ENCODE measurements around the gene ACSM4.

ACSM4 gene

DNA sequence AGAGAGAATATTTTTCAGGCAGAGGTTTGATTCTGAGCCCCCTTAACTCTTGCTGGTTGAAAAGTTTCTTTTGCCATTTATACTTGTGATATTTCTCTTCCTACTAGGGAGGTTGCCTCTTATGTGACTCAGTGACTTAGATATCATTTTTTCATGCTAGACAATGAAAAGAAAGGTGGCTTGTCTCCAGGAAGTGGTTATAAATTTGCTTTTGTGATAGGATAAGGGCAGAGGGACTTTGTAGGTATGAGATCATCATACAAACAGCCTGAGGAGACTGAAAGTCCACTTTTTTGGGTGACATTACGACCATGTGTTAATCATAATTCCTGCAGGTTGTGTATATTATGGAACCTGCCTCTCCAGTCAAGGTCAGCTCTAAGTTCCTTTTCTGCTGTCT lies 35.8 kb downstream of the ACSM4 start:
- no peak for DNase-seq (ENCODE audit: low spot score)

DNA sequence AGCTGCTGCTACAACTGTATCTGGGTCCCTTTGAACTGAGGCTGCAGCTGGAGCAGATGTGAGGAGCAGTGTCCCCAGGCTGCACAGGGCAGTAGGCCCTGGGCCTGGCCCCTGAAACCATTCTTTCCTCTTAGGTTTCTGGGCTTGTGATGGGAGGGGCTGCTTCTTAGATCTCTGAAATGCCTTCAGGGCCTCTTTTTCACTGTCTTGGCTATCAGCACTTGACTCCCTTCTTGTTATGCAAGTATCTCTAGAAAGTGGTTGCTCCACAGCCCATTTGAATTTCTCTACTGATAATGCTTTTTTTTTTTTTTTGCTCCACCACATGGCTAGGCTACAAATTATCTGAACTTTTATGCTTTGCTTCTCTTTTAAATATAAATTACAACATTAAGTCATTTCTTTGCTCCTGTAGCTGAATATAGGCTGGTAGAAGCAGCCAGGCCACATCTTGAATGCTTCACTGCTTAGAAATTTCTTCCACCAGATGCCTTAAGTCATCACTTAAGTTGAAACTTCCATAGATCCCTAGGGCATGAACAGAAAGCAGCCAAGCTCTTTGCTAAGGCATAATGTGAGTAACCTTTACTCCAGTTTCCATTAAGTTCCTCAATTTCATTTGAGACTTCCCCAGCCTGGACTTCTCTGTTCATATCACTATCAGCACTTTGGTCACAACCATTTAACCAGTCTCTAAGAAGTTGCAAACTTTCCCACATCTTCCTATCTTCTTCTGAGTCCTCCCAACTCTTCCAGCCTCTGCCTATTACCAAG lies 41.1 kb downstream of the ACSM4 start:
- DNase-seq (ENCODE audit: low spot score): no peak

DNA sequence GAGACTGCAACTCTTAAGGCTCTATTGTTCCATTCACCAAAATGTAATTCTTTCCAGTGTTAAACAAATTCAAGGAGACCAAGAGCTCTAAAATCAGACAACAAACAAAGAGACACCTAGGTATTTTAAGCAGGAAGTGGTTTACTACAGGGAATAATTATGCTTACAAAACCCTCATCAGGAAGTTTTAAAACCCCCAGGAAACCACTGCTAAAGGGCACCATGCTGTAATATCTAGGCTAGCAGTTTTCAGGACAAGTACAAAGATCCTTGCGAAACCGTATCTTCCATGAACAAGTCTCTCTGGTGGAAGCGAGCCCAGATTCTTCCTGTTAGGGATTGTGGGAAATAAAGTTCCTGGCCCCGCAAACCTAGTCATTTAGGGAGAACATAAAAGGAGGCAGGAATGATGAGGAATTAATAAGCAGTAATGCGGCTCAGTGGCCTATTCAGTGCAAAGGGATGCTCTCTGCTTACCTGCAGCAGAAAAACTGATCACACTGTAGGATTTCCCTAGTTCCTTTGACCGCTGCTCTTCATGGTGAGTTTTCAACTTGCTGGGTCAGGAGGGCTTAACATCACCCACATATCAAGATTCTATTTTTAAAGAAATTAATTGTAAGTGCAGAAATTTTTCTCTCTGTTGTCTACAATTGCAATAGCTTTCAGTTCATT lies 42.8 kb downstream of the ACSM4 start:
- no peak for DNase-seq (ENCODE audit: low spot score)

DNA sequence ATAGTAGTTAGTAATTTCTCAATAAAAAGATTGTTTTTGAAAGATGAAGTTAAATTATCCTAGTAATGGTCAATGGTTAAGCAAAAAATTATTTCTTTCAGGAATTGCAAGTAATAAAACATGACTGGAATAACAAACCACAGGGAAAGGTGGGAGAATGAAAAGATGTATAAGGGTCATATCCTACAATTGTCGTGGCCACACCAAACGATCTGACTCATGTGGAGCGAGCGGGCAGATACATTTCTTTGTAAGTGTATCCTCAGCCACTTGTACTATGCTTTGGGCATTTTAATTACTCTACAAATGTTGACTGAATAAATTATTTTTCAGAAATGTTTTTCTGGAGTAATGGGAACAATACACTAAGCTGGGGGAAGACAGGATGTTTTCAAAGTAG lies 45.5 kb downstream of the ACSM4 start:
- no peak for DNase-seq (ENCODE audit: low spot score)

DNA sequence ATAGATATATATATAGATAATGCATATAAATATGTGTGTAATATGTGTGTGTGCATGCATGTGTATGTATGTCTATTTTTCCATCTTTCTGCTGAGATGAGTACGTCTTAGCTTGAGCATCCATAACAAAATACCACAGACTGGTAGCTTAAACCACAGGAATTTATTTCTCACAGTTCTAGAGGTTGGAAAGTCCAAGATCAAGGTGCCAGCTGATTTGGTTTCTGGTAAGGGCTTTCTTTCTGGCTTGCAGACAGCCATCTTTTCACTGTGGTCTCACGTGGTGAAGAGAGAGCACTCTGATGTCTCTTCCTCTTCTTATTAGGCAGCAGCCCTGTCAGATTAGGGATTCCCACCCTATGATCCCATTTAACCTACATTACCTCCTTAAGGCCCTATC lies 47.3 kb downstream of the ACSM4 start:
- no peak for DNase-seq (ENCODE audit: low spot score)

DNA sequence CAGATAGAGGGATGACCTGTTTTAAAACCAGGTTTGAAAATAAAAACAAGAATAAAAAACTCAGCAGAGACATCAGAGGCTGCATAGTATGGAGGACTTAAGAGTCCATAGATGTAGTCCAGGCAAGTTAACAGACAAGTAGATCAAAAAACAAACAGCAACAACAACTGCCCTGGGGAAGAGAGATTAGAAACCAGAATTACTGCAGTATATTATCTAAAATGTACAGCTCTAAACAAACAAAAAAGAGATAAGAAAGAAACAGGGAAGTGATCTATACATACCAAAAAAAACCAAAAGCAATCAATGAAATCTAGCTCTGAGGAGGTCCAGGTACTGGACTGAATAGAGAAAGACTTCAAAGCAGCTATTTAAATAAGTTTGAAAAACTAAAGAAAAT lies 48.8 kb downstream of the ACSM4 start:
- no peak for DNase-seq (ENCODE audit: low spot score)

DNA sequence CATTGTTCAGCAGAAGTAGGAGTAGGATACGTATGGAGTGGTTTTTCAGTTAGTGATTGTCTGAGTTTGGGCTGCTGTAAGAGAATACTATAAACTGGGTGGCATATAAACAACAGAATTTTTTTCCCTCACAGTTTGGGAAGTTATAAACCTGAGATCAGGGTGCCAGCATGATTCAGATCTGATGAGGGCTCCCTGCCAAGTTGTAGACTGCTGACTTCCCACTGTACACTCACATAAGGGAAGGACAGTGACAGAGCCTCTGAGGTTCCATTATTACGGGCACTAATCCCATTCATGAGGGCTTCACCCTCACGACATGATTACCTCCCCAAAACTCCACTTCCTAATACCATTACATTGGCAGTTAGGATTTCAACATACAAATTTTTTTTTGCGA lies 50.7 kb downstream of the ACSM4 start:
- DNase-seq (ENCODE audit: low spot score): no peak

DNA sequence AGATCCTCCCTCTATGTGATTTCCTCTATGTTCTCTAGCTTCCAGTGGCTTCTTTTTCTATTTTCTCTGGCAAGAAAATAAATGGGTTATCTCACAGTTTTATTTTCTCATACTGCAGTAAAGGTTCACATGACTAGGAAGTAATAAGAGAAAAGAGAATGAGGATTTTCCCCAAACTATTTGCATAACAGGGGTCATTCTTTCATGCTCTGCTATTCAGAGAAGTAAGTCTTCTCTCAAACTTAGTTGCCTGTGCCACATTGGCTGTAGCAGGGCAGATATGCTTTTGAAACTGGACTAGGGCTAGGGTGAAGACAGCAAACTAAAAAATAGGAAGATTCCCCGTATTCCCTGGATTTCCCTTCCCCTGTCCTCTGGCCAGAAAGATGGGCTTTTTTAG lies 57.4 kb downstream of the ACSM4 start:
- DNase-seq (ENCODE audit: low spot score): no peak

DNA sequence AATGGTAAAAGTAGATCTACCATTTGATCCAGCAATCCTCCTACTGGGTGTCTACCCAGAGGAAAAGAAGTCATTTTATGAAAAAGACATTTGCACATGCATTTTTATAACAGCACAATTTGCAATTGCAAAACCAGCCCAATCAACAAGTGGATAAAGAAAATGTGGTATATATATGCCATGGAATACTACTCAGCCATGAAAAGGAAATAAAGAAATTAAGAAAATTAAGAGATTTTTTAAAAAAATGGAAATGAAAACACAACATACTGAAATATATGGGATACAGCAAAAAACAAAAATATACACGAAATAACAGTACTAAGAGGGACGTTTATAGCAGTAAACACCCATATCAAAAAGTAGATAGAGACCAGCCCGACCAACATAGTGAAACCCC lies 58.9 kb downstream of the ACSM4 start:
- DNase-seq (ENCODE audit: low spot score): no peak

DNA sequence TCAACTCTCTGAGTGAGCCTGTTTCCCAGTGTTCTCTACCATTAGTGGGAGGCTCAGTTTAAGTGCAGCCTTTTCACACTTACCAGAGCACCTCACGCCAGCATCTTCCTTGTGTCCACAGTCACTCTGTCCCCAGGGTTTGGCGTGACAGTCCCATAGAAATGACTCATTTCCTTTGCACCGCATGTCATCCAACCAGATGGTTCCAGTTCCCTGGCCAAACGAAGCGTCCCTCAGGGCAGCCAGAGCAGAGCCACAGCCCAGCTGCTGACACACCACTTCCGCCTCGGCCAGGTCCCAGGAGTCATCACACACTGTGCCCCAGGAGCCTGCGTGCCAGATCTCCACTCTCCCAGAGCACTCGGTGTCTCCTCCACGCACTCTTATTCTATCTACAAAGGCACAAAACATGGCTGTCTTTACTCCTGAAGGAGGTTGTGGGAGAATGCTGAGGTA lies 65.4 kb downstream of the ACSM4 start:
- no peak for DNase-seq (ENCODE audit: low spot score)

DNA sequence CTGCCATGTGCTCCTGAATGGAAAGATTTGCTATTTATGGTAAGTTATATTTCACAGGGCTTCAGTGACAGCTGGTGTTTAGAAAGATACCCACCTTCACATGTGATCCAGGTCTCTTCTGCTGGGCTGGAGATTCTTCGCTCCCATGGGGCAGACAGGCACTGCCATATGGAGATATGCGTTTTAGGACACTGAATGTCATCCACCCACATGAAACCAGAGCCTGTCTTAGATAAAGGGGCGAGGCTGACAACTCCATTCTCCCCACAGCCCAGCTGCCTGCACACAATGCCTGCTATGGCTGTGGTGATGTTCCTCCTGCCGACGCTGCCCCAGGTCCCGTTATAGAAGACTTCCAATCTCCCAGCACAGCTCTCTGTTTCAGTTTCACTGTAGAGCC lies 69.4 kb downstream of the ACSM4 start:
- no peak for DNase-seq (ENCODE audit: low spot score)

DNA sequence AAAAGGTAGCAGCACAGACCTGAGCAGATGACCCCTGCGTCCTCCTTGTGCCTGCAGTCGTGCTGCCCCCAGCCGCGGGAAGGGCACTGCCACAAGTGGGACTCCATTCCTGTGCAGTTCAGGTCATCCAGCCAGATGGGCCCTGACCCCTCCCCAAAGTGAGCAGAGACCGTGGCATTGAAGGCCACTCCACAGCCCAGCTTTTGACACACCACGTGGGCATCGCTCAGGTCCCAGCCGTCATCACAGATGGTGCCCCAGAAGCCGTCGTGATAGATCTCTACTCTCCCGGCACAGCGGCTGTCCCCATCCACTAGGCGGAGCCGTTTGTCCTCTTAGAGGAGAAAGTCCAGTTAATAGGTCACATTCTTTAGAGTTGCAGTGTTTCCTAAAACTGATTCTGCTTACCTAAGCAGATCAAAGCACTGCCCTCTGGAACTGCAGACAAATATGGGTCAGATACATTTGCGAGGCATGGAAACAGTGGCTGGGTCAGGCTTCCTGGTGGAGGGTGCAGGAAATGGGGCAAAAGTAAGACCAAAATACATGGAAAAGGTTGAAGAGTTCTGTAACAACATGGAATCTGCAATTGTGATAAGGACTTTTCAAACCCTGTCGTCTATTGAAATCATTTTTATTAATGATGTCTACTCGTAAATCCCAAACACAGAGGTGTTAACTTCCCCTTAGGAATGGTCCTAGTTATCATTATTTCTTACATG lies 70.7 kb downstream of the ACSM4 start:
- DNase-seq (ENCODE audit: low spot score): peak; percentile 26

DNA sequence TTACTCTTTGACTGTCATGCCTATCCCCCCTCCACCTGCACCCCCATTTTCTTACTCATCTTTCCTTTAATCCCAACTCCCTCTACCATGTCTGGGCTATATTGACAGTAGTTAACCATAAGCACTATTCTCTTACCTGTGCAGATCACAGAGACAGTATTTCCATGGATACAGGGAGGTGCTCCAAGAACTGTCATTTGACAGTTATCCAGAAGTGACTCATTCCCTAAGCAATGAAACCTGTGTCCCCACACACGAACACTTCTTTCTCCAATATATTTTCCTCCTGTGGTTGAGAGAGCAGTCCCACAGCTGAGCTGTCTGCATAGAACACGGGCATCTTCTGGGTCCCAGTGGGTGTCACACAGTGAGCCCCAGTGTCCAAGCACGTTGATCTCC lies 71.3 kb downstream of the ACSM4 start:
- no peak for DNase-seq (ENCODE audit: low spot score)

DNA sequence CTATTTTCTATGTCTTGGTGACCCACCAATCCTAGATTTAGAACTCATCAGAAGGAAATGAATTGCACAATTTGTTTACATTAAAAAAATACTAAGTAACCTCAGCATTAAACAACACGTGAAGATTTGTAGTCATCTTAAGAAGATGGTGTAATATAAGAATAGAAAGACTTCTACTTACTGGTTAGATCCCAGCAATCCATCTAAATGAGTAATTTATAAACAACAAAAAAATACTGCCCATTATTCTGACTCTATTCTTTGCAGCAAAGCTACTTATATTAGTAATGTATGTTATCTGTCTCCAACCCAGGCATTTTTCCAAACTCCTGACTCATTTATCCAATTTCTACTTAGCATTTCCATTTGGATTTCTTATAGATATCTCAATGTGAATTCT lies 72.3 kb downstream of the ACSM4 start:
- DNase-seq (ENCODE audit: low spot score): no peak
